ENCODE results near the gene ABCA6.

Gene ABCA6

GRCh38 chr17:69062860-69063581 lies 78.7 kb downstream of the ABCA6 start:
- H3K27me3 ChIP-seq (ENCODE audit: control insufficient read depth, low read length) = no peaks in the 10 kb centered on the region; the same call in 1 of the 2 replicates
- H3K4me1 ChIP-seq (ENCODE audit: control insufficient read depth, low read length) = no peaks in the 10 kb centered on the region
- H3K4me3 ChIP-seq (ENCODE audit: low read length) = no peak overlapping the region
- no peaks in the 10 kb centered on the region for H3K9me3 ChIP-seq (ENCODE audit: control insufficient read depth, insufficient read depth, low read length)
- no peaks in the 10 kb centered on the region for H3K36me3 ChIP-seq (ENCODE audit: control insufficient read depth, low read length)
- H3K79me2 ChIP-seq (ENCODE audit: control insufficient read depth, low read length) = no peaks in the 10 kb centered on the region
- no peaks in the 10 kb centered on the region for H4K20me1 ChIP-seq (ENCODE audit: control insufficient read depth, insufficient read depth, low read depth, low read length)
- H3F3A ChIP-seq (ENCODE audit: control insufficient read depth, insufficient read depth) = no peaks in the 10 kb centered on the region
- TF ChIP-seq, protein P1, sequence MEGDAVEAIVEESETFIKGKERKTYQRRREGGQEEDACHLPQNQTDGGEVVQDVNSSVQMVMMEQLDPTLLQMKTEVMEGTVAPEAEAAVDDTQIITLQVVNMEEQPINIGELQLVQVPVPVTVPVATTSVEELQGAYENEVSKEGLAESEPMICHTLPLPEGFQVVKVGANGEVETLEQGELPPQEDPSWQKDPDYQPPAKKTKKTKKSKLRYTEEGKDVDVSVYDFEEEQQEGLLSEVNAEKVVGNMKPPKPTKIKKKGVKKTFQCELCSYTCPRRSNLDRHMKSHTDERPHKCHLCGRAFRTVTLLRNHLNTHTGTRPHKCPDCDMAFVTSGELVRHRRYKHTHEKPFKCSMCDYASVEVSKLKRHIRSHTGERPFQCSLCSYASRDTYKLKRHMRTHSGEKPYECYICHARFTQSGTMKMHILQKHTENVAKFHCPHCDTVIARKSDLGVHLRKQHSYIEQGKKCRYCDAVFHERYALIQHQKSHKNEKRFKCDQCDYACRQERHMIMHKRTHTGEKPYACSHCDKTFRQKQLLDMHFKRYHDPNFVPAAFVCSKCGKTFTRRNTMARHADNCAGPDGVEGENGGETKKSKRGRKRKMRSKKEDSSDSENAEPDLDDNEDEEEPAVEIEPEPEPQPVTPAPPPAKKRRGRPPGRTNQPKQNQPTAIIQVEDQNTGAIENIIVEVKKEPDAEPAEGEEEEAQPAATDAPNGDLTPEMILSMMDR (IDR thresholded peaks at IDR 0.05; ENCODE audit: low read depth, low read length, poor library complexity, severe bottlenecking) = no peak
- no peak for TF ChIP-seq EZH2phosphoT487 (IDR thresholded peaks at IDR 0.05; ENCODE audit: borderline replicate concordance, low read length)
- no peaks in the 10 kb centered on the region for H3K9me2 ChIP-seq (replicated peaks; ENCODE audit: control insufficient read depth, low read length)
- no peak overlapping the region for H3K27ac ChIP-seq (ENCODE audit: low read depth, low read length)
- no peak overlapping the region for H3K4me2 ChIP-seq (ENCODE audit: low read length)

- H4K20me1 ChIP-seq (ENCODE audit: control insufficient read depth, insufficient read depth, low read depth, low read length) = no peaks in the 10 kb centered on the region
- H3K4me1 ChIP-seq (ENCODE audit: control insufficient read depth, low read length) = no peaks in the 10 kb centered on the region
- H3K4me3 ChIP-seq (ENCODE audit: low read length) = no peak overlapping the region
- no peaks in the 10 kb centered on the region; the same call in 1 of the 2 replicates for H3K27me3 ChIP-seq (ENCODE audit: control insufficient read depth, low read length)
- no peak overlapping the region for H3K4me2 ChIP-seq (ENCODE audit: low read length)
- H3K36me3 ChIP-seq (ENCODE audit: control insufficient read depth, low read length) = no peaks in the 10 kb centered on the region
- no peak overlapping the region for H3K27ac ChIP-seq (ENCODE audit: low read depth, low read length)
- no peaks in the 10 kb centered on the region for H3K79me2 ChIP-seq (ENCODE audit: control insufficient read depth, low read length)
- H3K9me2 ChIP-seq (replicated peaks; ENCODE audit: control insufficient read depth, low read length) = no peaks in the 10 kb centered on the region
- TF ChIP-seq EZH2phosphoT487 (IDR thresholded peaks at IDR 0.05; ENCODE audit: borderline replicate concordance, low read length) = no peak
- TF ChIP-seq, protein P1 (IDR thresholded peaks at IDR 0.05; ENCODE audit: low read depth, low read length, poor library complexity, severe bottlenecking) = no peak
- H3K9me3 ChIP-seq (ENCODE audit: control insufficient read depth, insufficient read depth, low read length) = no peaks in the 10 kb centered on the region
- H3F3A ChIP-seq (ENCODE audit: control insufficient read depth, insufficient read depth) = no peaks in the 10 kb centered on the region
Measured at GRCh38 chr17:69061721-69062556, 79.8 kb downstream of the ABCA6 start.

- no peaks in the 10 kb centered on the region for H3K79me2 ChIP-seq (ENCODE audit: control insufficient read depth, low read length)
- H3F3A ChIP-seq (ENCODE audit: control insufficient read depth, insufficient read depth) = no peaks in the 10 kb centered on the region
- H3K9me2 ChIP-seq (replicated peaks; ENCODE audit: control insufficient read depth, low read length) = no peaks in the 10 kb centered on the region
- no peak within 1 kb of the TSS for H3K4me3 ChIP-seq (ENCODE audit: low read length)
- TF ChIP-seq EZH2phosphoT487 (IDR thresholded peaks at IDR 0.05; ENCODE audit: borderline replicate concordance, low read length) = no peak
- TF ChIP-seq, protein P1 (IDR thresholded peaks at IDR 0.05; ENCODE audit: low read depth, low read length, poor library complexity, severe bottlenecking) = no peak
- H3K36me3 ChIP-seq (ENCODE audit: control insufficient read depth, low read length) = no peaks in the 10 kb centered on the region
- no peak within 1 kb of the TSS for H3K4me2 ChIP-seq (ENCODE audit: low read length)
- no peaks in the 10 kb centered on the region for H3K9me3 ChIP-seq (ENCODE audit: control insufficient read depth, insufficient read depth, low read length)
- no peaks in the 10 kb centered on the region for H3K4me1 ChIP-seq (ENCODE audit: control insufficient read depth, low read length)
- no peak within 1 kb of the TSS for H3K27ac ChIP-seq (ENCODE audit: low read depth, low read length)
- H3K27me3 ChIP-seq (ENCODE audit: control insufficient read depth, low read length) = no peaks in the 10 kb centered on the region; the same call in 1 of the 2 replicates
- no peaks in the 10 kb centered on the region for H4K20me1 ChIP-seq (ENCODE audit: control insufficient read depth, insufficient read depth, low read depth, low read length)
Measured at GRCh38 chr17:69060822-69061221, 80.9 kb downstream of the ABCA6 start, which contains the start of gene ABCA9. ABCA9 (minus strand) TSS chr17:69060927; CDS start chr17:69051126, 9,801 bp downstream.
